GM12873 (cell line): Measurements from ENCODE around the gene CYBC1.

ENCODE experiments used
- CTCF ChIP-seq: IDR thresholded peaks from 2 replicates; pipeline ENCODE4 v1.5.1; 2012; ENCODE audit warnings: low read depth, mild to moderate bottlenecking, moderate library complexity, low read length, control low read depth; ENCODE audit not compliant: insufficient read depth; ENCODE audit errors: missing control alignments

CYBC1 gene

GRCh38 chr17:82399041-82399441, 51.5 kb downstream of the CYBC1 start:
- TF ChIP-seq CTCF = no peak

- no peak for TF ChIP-seq CTCF
Measured at GRCh38 chr17:82397449-82398335, 52.9 kb downstream of the CYBC1 start.

- no peak for TF ChIP-seq CTCF
Measured at GRCh38 chr17:82396601-82397435, 53.7 kb downstream of the CYBC1 start.

- no peak for TF ChIP-seq CTCF
Measured at GRCh38 chr17:82394278-82394677, 56.3 kb downstream of the CYBC1 start.

- TF ChIP-seq CTCF = no peak
Measured at GRCh38 chr17:82392941-82393340, 57.6 kb downstream of the CYBC1 start.
